Left hindlimb (tissue), 1 donor: Measurements from ENCODE around the gene CUZD1.

ENCODE experiments used
- DNase-seq: peaks from one replicate; pipeline ENCODE4 v3.0.0-alpha.2; 2018

Gene CUZD1

GRCh38 chr10:122812751-122813150 lies 32.9 kb downstream of the CUZD1 start:
- no peak for DNase-seq

- no peak for DNase-seq
Observed at GRCh38 chr10:122802282-122802681, 43.4 kb downstream of the CUZD1 start.

GRCh38 chr10:122798704-122799231 lies 46.9 kb downstream of the CUZD1 start:
- DNase-seq = no peak

DNA sequence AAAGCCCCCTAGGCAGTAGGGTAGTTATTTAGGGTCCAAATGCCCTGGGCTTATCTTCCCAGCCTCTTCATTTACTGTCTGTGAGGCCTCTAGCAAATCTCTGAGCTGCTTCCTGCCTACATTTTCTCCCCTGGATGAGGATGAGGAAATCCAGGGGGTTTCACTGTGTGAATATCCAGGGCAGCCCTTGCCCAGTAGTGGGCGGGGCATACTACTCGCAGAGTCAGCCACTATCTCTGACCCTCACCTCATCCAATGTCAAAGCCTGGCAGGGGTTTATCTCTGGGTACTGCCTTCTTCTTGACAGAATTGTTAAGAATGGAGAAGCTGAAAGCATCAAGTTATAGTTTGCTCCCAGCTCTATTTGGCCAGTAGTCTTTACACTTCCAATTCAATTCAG lies 48.9 kb downstream of the CUZD1 start:
- DNase-seq = no peak

DNA sequence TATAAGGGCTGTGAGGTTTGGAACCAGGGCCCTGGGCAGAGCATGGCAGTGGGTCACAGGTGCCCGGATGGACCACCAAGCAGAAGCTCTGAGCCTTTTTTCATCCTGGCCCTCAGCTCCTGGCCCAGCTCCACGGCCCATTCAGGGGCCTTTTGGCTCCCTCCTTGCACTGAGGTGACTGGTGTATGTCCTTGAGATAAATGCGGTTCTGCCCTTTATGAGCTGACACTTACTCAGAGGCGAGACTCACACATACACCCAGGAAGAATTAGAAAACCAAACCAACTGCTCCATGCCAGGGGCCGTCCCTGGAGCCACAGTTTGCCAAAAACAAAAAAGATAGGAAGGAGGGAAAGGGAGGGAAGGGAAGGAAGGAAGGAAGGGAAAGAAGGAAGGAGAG lies 49.7 kb downstream of the CUZD1 start:
- no peak for DNase-seq

DNA sequence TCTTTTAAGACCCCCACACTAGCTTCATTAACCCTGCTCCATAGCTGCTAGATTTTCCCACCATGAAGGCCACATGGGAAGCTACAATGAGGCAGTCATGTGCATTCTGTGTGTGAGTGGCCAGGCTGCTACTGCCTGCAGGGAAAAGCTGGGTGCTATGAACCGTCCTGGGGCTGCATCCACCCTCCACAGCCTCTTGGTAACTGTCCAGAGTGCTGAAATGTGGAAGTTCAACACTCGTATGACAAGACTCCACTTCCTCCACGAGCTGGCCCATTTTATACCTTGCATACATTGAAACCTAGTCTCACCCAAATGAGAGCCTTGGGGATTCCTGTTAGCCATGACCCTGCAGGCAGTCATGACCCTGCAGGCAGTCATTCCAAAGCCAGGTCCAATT lies 59.4 kb downstream of the CUZD1 start:
- DNase-seq = no peak

- DNase-seq = no peak
Observed at GRCh38 chr10:122782911-122783310, 62.7 kb downstream of the CUZD1 start.
